ENCODE measurements around the gene BPGM.

The BPGM gene

DNA sequence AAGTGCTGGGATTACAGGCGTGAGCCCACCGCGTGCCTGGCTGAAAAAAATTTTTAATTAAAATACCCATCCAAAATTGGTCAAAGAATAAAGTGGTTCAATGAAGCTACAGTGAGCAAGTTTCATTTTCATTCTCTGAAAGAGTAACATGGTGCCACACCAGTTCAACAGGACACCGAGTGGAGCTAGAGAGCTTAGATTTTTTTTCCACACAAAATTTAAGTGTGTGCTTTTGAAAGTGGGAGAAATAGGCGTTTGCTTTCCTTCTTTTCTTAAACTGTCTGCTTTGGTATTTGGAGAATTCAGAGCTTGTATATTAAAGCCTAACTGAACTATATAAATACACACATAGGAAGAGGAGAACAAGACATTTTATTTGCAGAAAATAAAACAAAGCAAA, 43.4 kb downstream of the BPGM start:
- no peak overlapping the region for H3K9ac ChIP-seq (ENCODE audit: low read depth, low read length, poor library complexity, severe bottlenecking)
- no peak for TF ChIP-seq EZH2phosphoT487 (IDR thresholded peaks at IDR 0.05; ENCODE audit: borderline replicate concordance)
- TF ChIP-seq, protein P1, sequence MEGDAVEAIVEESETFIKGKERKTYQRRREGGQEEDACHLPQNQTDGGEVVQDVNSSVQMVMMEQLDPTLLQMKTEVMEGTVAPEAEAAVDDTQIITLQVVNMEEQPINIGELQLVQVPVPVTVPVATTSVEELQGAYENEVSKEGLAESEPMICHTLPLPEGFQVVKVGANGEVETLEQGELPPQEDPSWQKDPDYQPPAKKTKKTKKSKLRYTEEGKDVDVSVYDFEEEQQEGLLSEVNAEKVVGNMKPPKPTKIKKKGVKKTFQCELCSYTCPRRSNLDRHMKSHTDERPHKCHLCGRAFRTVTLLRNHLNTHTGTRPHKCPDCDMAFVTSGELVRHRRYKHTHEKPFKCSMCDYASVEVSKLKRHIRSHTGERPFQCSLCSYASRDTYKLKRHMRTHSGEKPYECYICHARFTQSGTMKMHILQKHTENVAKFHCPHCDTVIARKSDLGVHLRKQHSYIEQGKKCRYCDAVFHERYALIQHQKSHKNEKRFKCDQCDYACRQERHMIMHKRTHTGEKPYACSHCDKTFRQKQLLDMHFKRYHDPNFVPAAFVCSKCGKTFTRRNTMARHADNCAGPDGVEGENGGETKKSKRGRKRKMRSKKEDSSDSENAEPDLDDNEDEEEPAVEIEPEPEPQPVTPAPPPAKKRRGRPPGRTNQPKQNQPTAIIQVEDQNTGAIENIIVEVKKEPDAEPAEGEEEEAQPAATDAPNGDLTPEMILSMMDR (conservative IDR thresholded peaks at IDR 0.05; ENCODE audit: low read length), result peak; percentile 43
- H3K79me2 ChIP-seq (ENCODE audit: insufficient read depth, low read length), result no peaks in the 10 kb centered on the region
- no peaks in the 10 kb centered on the region for H3F3A ChIP-seq (ENCODE audit: low read depth)
- no peaks in the 10 kb centered on the region for H3K27me3 ChIP-seq (ENCODE audit: insufficient read depth, low read length, poor library complexity, severe bottlenecking)
- H4K20me1 ChIP-seq (ENCODE audit: insufficient read depth, low read length, poor library complexity, severe bottlenecking), result no peaks in the 10 kb centered on the region
- no peaks in the 10 kb centered on the region for H3K9me2 ChIP-seq (replicated peaks; ENCODE audit: low read depth, low read length)
- peak overlapping the region; percentile 42; the same call in 1 of the 2 replicates for H2AFZ ChIP-seq (ENCODE audit: low read length)
- H3K4me1 ChIP-seq (ENCODE audit: insufficient read depth, low read length, poor library complexity, severe bottlenecking), result no peaks in the 10 kb centered on the region
- no peaks in the 10 kb centered on the region for H3K36me3 ChIP-seq (ENCODE audit: insufficient read depth, low read length)
- no peaks in the 10 kb centered on the region for H3K9me3 ChIP-seq (ENCODE audit: insufficient read depth, low read depth, low read length)
- no peak overlapping the region for H3K4me2 ChIP-seq (ENCODE audit: low read depth, low read length, poor library complexity, severe bottlenecking)
- no peak overlapping the region for H3K4me3 ChIP-seq (ENCODE audit: low read length, poor library complexity, severe bottlenecking)

DNA sequence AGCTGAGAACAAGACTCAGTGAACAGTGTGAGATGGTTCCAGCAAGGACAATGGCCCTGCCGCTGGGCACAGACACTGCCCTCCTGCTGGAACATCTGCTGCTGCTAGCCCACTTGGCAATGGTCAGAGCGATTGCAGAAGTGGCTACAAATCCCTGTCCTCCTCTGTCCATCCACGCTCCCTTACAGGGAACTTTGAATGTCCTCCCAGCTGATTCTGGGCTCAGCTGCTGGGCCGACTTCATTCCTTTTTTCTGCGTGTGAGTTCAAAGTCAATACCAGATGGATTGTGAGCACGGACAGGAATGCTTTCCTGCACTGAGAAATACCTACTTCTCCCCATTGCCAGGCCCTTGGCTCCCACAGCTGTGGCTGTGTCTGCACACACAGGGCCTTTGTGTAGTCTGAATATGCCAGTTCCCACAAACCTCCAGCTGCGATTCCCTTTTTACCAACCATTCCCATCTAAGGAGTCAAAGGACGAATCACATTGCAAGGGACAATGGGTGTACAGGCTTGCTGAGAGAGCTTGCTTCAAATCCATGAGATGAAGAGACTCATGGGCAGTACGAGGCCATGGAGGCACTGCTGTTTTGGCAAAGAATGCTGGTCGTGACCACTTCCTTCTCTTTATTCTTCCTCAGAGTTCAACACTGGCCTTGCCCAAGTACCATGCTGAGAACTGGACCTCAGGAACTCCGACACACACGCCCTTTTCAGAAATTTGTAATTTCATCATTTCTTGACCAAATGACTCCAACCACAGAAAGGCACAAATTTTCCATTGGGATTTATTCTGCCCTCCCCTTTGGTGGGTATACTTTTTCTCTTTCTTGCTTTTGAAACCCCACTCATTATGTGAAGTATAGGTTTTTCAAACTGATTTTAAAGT, 44.2 kb downstream of the BPGM start:
- no peak overlapping the region for H3K4me3 ChIP-seq (ENCODE audit: low read length, poor library complexity, severe bottlenecking)
- H2AFZ ChIP-seq (ENCODE audit: low read length), result 0 out of 2 replicates have a peak overlapping the region, but pooled peaks have one; percentile 42
- no peak overlapping the region for H3K4me2 ChIP-seq (ENCODE audit: low read depth, low read length, poor library complexity, severe bottlenecking)
- no peaks in the 10 kb centered on the region for H4K20me1 ChIP-seq (ENCODE audit: insufficient read depth, low read length, poor library complexity, severe bottlenecking)
- no peaks in the 10 kb centered on the region for H3K4me1 ChIP-seq (ENCODE audit: insufficient read depth, low read length, poor library complexity, severe bottlenecking)
- no peaks in the 10 kb centered on the region for H3K9me2 ChIP-seq (replicated peaks; ENCODE audit: low read depth, low read length)
- no peaks in the 10 kb centered on the region for H3K36me3 ChIP-seq (ENCODE audit: insufficient read depth, low read length)
- no peak overlapping the region for H3K9ac ChIP-seq (ENCODE audit: low read depth, low read length, poor library complexity, severe bottlenecking)
- no peak for TF ChIP-seq EZH2phosphoT487 (IDR thresholded peaks at IDR 0.05; ENCODE audit: borderline replicate concordance)
- TF ChIP-seq, protein P1 (conservative IDR thresholded peaks at IDR 0.05; ENCODE audit: low read length), result no peak
- no peaks in the 10 kb centered on the region for H3K27me3 ChIP-seq (ENCODE audit: insufficient read depth, low read length, poor library complexity, severe bottlenecking)
- no peaks in the 10 kb centered on the region for H3K9me3 ChIP-seq (ENCODE audit: insufficient read depth, low read depth, low read length)
- H3K79me2 ChIP-seq (ENCODE audit: insufficient read depth, low read length), result no peaks in the 10 kb centered on the region
- H3F3A ChIP-seq (ENCODE audit: low read depth), result no peaks in the 10 kb centered on the region

DNA sequence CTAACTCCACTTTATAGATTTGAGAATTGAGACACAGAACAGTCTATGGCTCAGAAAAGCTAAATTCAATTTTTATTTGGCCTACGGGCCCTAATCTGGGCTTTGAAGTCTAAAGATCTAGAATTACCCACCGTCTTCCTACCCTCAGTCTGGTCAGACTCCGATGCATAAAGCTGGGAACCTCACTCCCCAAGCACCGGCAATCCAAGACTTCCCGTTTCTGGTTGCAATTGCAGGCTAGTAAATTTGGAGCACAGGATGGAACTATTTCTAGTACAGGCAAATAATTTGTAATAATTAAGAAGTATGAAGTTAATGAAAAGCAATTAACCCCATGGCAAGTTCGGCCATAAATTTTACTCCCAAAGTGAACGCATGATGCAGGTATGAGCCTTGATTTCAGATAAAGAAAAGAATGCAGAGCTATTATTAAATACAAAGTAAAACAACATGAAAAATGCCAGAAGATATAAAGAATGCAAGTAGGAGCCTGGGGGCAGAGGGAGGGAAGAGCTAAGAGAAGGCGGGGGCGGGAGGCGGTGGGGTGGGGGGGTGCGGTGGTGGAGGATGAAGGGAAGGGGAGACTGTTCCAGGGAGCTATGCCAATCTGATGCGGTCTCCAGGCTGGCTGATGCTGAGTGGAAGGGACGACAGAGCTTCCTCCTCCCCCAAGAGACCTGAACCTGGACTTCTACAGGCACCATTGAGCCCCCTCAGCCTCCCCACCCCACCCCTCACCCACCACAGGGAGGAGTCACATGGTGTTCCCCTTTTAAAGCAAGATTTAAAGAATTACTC, 45.1 kb downstream of the BPGM start:
- Histone ChIP-seq H2AFZ (ENCODE audit: low read length) (0 out of 2 replicates have a peak overlapping the region, but pooled peaks have one; percentile 38), H3F3A (ENCODE audit: low read depth) (no peaks in the 10 kb centered on the region)

More for the DNA sequence above, 45.1 kb downstream of the BPGM start:
- Histone ChIP-seq H3K9me3 (ENCODE audit: insufficient read depth, low read depth, low read length) (no peaks in the 10 kb centered on the region), H3K27me3 (ENCODE audit: insufficient read depth, low read length, poor library complexity, severe bottlenecking) (no peaks in the 10 kb centered on the region), H3K9me2 (replicated peaks; ENCODE audit: low read depth, low read length) (no peaks in the 10 kb centered on the region), H3K4me2 (ENCODE audit: low read depth, low read length, poor library complexity, severe bottlenecking) (no peak overlapping the region), H3K4me3 (ENCODE audit: low read length, poor library complexity, severe bottlenecking) (no peak overlapping the region), H3K36me3 (ENCODE audit: insufficient read depth, low read length) (no peaks in the 10 kb centered on the region), H3K4me1 (ENCODE audit: insufficient read depth, low read length, poor library complexity, severe bottlenecking) (no peaks in the 10 kb centered on the region), H3K79me2 (ENCODE audit: insufficient read depth, low read length) (no peaks in the 10 kb centered on the region), H3K9ac (ENCODE audit: low read depth, low read length, poor library complexity, severe bottlenecking) (no peak overlapping the region), H4K20me1 (ENCODE audit: insufficient read depth, low read length, poor library complexity, severe bottlenecking) (no peaks in the 10 kb centered on the region)
- TF ChIP-seq, protein P1 (conservative IDR thresholded peaks at IDR 0.05; ENCODE audit: low read length), result no peak
- no peak for TF ChIP-seq EZH2phosphoT487 (IDR thresholded peaks at IDR 0.05; ENCODE audit: borderline replicate concordance)

Measured in Loucy (cell line).